Activated T-helper 17 cell treated with anti-CD3 and anti-CD28 coated beads, Interleukin-2, amount 50 U/mL, for 72 hours (primary cell): ENCODE data around the gene PVR. TPM values are rescaled to one million over a fixed set of nuclear protein-coding genes. Genes with fewer than 3 reads are reported as not detected.
"Not testable (repeated sequence)": the region's sequence is repeated elsewhere in the genome, so short reads cannot be mapped to it uniquely, and the experiment has no call there.

Experiments used
- ATAC-seq: fragments of 150-1000 bp; cut with Tn5 transposase; replicated peaks from 2 replicates; pipeline ENCODE4 v1.10.0; 2021; ENCODE audit warnings: mild to moderate bottlenecking, moderate library complexity
- H3K27ac Mint-ChIP-seq: one replicate; pipeline ENCODE4 v1.8.0; 2022; ENCODE audit warnings: mixed read lengths
- H3K27me3 Mint-ChIP-seq: one replicate; pipeline ENCODE4 v1.8.0; 2022; ENCODE audit warnings: mixed read lengths
- H3K36me3 Mint-ChIP-seq: one replicate; pipeline ENCODE4 v1.8.0; 2022; ENCODE audit warnings: low read depth, mild to moderate bottlenecking, mixed read lengths
- H3K4me1 Mint-ChIP-seq: one replicate; pipeline ENCODE4 v1.8.0; 2022; ENCODE audit warnings: mixed read lengths
- H3K4me3 Mint-ChIP-seq: one replicate; pipeline ENCODE4 v1.8.0; 2022; ENCODE audit warnings: mild to moderate bottlenecking, mixed read lengths
- H3K9me3 Mint-ChIP-seq: one replicate; pipeline ENCODE4 v1.8.0; 2022; ENCODE audit warnings: mixed read lengths
- total RNA-seq, 2 donors: library from RNA; stranded (reverse); gene quantifications; one replicate each; pipeline ENCODE4 v1.2.3, GENCODE V29; 2022

Gene PVR
- total RNA-seq, 2 donors from 2014 or later, result 8.6 to 10.6 TPM

DNA sequence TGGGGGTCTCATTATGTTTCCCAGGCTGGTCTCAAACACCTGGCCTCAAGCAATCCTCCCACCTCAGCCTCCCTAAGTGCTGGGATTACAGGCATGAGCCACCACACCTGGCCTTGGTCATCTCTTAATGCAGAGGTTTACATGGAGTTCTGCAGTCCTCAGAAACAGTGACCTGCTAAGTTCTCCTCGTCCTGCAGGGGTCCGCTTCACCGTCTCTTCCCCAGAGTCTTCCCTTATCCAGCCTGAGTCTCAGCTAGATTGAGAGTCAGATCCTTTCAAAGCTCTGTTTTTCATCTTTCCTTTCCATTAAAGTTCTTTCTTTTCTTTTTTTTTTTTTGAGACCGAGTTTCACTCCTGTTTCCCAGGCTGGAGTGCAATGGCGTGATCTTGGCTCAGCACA is 33.2 kb upstream of the PVR start:
- H3K4me1 Mint-ChIP-seq, H3K36me3 Mint-ChIP-seq, H3K4me3 Mint-ChIP-seq, ATAC-seq, H3K27ac Mint-ChIP-seq, H3K9me3 Mint-ChIP-seq, H3K27me3 Mint-ChIP-seq: not testable (repeated sequence)

GRCh38 chr19:44611812-44612295 is 31.9 kb upstream of the PVR start:
- Mint-ChIP-seq H3K27me3 (peaks cover 4% of the 10 kb centered on the region), H3K9me3 (no peaks in the 10 kb centered on the region), H3K36me3 (no peaks in the 10 kb centered on the region), H3K4me1 (peaks cover 7% of the 10 kb centered on the region), H3K4me3 (no peak overlapping the region), H3K27ac (no peak overlapping the region)
- no peak for ATAC-seq

- Mint-ChIP-seq H3K27ac (no peak within 1 kb of the TSS), H3K36me3 (no peaks in the 10 kb centered on the region), H3K27me3 (no peaks in the 10 kb centered on the region), H3K4me3 (no peak within 1 kb of the TSS), H3K9me3 (no peaks in the 10 kb centered on the region), H3K4me1 (no peaks in the 10 kb centered on the region)
- no peak for ATAC-seq
Observed at GRCh38 chr19:44613295-44614178, 30.2 kb upstream of the PVR start, which contains the start of gene IGSF23. TSS of gene IGSF23 (plus strand) at chr19:44613563. CDS start at chr19:44613646, 83 bp downstream.

- Mint-ChIP-seq H3K4me3 (no peak overlapping the region), H3K27me3 (no peaks in the 10 kb centered on the region), H3K4me1 (no peaks in the 10 kb centered on the region), H3K36me3 (no peaks in the 10 kb centered on the region), H3K27ac (no peak overlapping the region), H3K9me3 (no peaks in the 10 kb centered on the region)
- ATAC-seq, result no peak
Observed at GRCh38 chr19:44614313-44614712, 29.4 kb upstream of the PVR start.

DNA sequence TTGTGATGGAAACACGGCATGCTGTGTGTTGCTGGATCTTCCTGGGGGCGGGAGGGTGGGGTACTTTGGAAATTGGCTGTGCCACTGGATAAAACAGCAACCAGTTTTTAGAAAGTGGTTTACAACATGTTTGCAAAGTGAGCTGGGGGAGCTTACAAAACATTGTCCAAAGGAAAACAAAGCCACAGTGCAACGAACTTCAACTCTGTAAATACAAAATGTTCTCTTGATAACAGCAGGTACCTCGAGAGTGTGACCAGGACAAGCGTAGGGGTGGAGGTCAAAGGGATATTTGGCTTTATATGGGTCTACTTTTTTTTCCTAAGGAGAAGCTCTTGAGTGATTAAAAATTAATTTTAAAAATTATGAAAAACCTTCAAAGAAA is 27.9 kb upstream of the PVR start:
- no peak for ATAC-seq
- no peaks in the 10 kb centered on the region for H3K9me3 Mint-ChIP-seq
- H3K4me3 Mint-ChIP-seq, result no peak overlapping the region
- H3K36me3 Mint-ChIP-seq, result no peaks in the 10 kb centered on the region
- no peaks in the 10 kb centered on the region for H3K4me1 Mint-ChIP-seq
- H3K27ac Mint-ChIP-seq, result no peak overlapping the region
- H3K27me3 Mint-ChIP-seq, result no peaks in the 10 kb centered on the region

DNA sequence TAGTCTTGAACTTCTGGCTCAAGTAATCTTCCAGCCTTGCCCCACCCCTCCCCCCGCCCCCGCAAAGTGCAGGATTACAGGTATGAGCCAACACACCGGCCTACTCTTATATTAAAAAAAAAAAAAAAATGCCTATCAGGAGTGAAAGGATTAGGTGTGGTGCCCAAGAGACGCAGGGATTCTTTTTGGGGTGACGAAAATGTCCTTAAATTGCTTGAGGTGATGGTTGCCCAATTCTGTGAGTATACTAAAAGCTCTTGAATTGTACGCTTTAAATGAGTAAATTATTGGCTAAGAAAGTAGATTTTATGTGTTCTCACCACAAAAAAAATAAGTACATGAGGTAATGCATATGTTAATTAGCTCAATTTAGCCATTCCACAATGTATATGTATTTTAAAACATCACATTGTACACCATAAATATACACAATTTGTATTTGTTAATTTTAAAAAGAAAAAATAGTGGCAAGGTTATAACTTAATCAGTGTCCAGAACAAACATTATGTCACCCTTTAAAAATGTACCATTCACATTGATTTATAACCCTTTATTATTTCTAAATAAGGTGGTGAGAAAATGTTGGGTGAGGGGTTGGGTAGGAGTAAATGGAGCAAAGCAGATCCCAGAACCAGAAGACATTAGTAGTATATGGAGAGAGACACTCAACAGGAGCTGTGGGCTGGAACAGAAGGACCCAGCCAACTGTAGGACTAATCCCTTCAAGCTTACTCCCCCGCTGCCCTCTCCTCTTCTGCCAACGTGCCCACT is 26.4 kb upstream of the PVR start:
- Mint-ChIP-seq H3K27me3 (peaks cover under 1% of the 10 kb centered on the region), H3K27ac (no peak overlapping the region), H3K36me3 (no peaks in the 10 kb centered on the region), H3K9me3 (no peaks in the 10 kb centered on the region), H3K4me3 (no peak overlapping the region), H3K4me1 (no peaks in the 10 kb centered on the region)
- ATAC-seq, result no peak

DNA sequence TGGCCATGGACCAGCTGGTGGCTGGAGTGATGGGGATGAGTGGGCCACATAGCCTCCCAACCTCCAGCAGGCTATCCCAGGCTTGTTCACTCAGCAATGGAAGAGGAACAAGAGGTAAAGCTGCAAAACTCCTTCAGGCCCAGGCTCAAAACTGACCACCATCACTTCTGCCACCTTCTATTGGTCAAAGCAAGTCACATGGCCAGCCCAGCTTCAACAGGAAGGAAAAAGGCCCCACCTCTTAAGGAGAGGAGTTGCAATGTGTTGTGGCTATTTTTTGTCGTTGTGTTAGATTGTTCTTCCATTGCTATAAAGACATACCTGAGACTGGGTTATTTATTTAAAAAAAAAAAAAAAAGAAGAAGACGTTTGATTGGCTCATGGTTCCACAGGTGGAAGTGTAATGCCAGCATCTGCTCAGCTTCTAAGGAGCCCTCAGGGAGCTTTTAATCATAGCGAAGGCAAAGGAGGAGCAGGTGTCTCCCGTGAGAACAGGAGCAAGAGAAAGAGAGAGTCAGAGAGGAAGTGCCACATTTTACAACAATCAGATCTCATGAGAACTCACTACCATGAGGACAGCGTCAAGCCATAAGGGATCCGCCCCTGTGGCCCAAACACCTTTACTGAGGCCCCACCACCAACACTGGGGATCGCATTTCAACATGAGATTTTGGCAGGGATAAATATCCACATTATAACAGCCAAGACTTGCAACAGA is 24.9 kb upstream of the PVR start:
- Mint-ChIP-seq H3K27me3 (peaks cover 8% of the 10 kb centered on the region), H3K9me3 (no peaks in the 10 kb centered on the region), H3K36me3 (no peaks in the 10 kb centered on the region), H3K4me1 (no peaks in the 10 kb centered on the region), H3K27ac (no peak overlapping the region), H3K4me3 (no peak overlapping the region)
- ATAC-seq, result no peak

DNA sequence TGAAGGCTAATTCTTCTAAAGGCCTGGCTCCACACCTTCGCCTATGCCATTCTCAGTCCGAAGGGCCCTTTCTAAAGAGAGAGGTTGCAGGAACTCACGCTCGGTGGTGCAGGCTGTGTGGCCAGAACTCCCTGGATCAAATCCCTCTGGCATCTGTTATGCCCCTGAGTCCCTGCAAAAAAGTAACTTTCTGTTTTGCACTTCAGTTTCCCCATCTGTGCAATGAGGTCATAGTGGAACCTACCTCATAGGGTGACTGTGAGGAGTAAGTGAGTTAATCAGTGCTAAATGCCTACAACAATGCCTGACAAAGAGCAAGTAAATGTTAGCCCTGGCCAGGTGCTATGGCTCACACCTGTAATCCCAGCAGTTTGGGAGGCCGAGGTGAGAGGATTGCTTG is 23.0 kb upstream of the PVR start:
- Mint-ChIP-seq H3K4me3 (no peak overlapping the region), H3K27ac (no peak overlapping the region), H3K27me3 (peaks cover 9% of the 10 kb centered on the region), H3K9me3 (no peaks in the 10 kb centered on the region), H3K36me3 (no peaks in the 10 kb centered on the region), H3K4me1 (no peaks in the 10 kb centered on the region)
- no peak for ATAC-seq

DNA sequence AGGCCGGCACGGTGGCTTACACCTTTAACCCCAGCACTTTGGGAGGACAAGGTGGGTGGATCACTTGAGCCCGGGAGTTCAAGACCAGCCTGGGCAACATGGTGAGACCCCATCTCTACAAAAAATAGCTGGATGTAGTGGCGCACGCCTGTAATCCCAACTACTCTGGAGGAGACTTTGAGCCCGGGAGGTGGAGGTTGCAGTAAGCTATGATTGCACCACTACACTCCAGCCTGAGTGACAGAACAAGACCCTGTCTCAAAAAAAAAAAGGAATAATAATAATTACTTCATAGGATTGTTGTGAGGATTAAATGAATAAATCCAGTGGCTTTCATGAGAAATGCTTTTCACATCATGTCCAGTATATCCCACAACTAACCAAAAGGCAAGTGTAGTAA is 22.3 kb upstream of the PVR start:
- Mint-ChIP-seq H3K36me3 (no peaks in the 10 kb centered on the region), H3K9me3 (no peaks in the 10 kb centered on the region), H3K4me1 (no peaks in the 10 kb centered on the region), H3K27me3 (peaks cover 14% of the 10 kb centered on the region), H3K27ac (no peak overlapping the region), H3K4me3 (no peak overlapping the region)
- no peak for ATAC-seq

GRCh38 chr19:44623080-44623479 is 20.6 kb upstream of the PVR start:
- no peaks in the 10 kb centered on the region for H3K36me3 Mint-ChIP-seq
- H3K27me3 Mint-ChIP-seq, result peaks cover 22% of the 10 kb centered on the region
- no peaks in the 10 kb centered on the region for H3K9me3 Mint-ChIP-seq
- no peak for ATAC-seq
- H3K4me3 Mint-ChIP-seq, result no peak overlapping the region
- H3K27ac Mint-ChIP-seq, result no peak overlapping the region
- no peaks in the 10 kb centered on the region for H3K4me1 Mint-ChIP-seq

- Mint-ChIP-seq H3K36me3 (no peaks in the 10 kb centered on the region), H3K9me3 (no peaks in the 10 kb centered on the region), H3K4me1 (no peaks in the 10 kb centered on the region), H3K4me3 (no peak overlapping the region), H3K27me3 (peaks cover 22% of the 10 kb centered on the region), H3K27ac (no peak overlapping the region)
- no peak for ATAC-seq
Observed at GRCh38 chr19:44623626-44624025, 20.1 kb upstream of the PVR start.

GRCh38 chr19:44624840-44625354 is 18.8 kb upstream of the PVR start:
- Mint-ChIP-seq H3K4me3 (no peak overlapping the region), H3K27ac (no peak overlapping the region), H3K4me1 (no peaks in the 10 kb centered on the region), H3K36me3 (no peaks in the 10 kb centered on the region), H3K27me3 (peaks cover 25% of the 10 kb centered on the region), H3K9me3 (no peaks in the 10 kb centered on the region)
- no peak for ATAC-seq

- ATAC-seq, H3K4me1 Mint-ChIP-seq, H3K27ac Mint-ChIP-seq, H3K9me3 Mint-ChIP-seq, H3K36me3 Mint-ChIP-seq, H3K4me3 Mint-ChIP-seq: not testable (repeated sequence)
- peaks cover 25% of the 10 kb centered on the region for H3K27me3 Mint-ChIP-seq
Observed at GRCh38 chr19:44625637-44626036, 18.1 kb upstream of the PVR start.

DNA sequence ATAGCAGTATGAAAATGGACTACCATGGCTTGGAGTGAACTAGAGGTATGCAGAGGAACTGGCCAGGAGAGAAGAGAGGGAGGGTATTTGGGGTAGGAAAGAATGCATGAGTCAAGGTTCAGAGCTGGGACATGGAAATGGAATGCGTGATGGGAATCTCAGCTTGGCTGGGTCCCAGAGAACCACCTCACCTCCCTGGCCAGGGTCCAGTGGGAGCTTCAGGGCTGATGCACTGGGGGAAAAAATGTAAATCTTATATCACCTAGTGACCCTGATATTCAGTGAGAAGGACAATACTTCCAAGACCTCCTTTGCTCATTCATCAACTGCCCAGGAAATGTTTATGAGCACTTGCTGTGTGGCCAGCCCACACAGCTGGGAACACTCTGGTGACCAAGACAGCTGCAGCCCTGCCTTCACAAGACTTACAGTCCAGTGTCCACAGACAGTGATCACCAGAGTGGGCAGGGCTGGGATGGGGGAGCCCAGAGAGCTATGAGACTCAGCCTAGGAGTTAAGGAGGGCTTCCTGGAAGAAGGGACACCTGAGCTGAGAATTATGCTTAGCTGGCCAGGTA is 17.6 kb upstream of the PVR start:
- peaks cover 25% of the 10 kb centered on the region for H3K27me3 Mint-ChIP-seq
- ATAC-seq, result no peak
- H3K4me3 Mint-ChIP-seq, result no peak overlapping the region
- no peaks in the 10 kb centered on the region for H3K4me1 Mint-ChIP-seq
- no peaks in the 10 kb centered on the region for H3K36me3 Mint-ChIP-seq
- H3K9me3 Mint-ChIP-seq, result no peaks in the 10 kb centered on the region
- H3K27ac Mint-ChIP-seq, result no peak overlapping the region
